ENCODE results near the gene ZDHHC3. TPM values are rescaled to one million over a fixed set of nuclear protein-coding genes. Genes with fewer than 3 reads are reported as not detected.

The ZDHHC3 gene
- total and polyA plus RNA-seq, 4 donors, result 15.4 to 43.0 (median 24.4) TPM

- WGBS, result 85% methylated on average over 3 of the region's 3 CpGs
- Histone ChIP-seq H3K9ac (ENCODE audit: low read depth in 1 of 2, low read length in 2 of 2) (no peak overlapping the region), H3K4me1 (ENCODE audit: control insufficient read depth in 4 of 4, insufficient read depth in 4 of 4, low read length in 3 of 4) (no peaks in the 10 kb centered on the region), H3K27ac (ENCODE audit: low read depth in 1 of 2, low read length in 2 of 2) (no peak overlapping the region), H3K27me3 (ENCODE audit: control insufficient read depth in 4 of 4, insufficient read depth in 4 of 4, low read length in 3 of 4) (no peaks in the 10 kb centered on the region), H3K9me3 (ENCODE audit: control insufficient read depth in 4 of 4, low read length in 3 of 4) (no peaks in the 10 kb centered on the region), H3K36me3 (ENCODE audit: control insufficient read depth in 4 of 4, insufficient read depth in 3 of 4, low read depth in 1 of 4, low read length in 3 of 4) (no peaks in the 10 kb centered on the region), H3K4me3 (ENCODE audit: low read depth in 1 of 3, low read length in 3 of 3) (no peak overlapping the region)
- DNase-seq (ENCODE audit: low spot score), result no peak
- TF ChIP-seq TAF1 (conservative IDR thresholded peaks at IDR 0.05) (no peak), JUND (IDR thresholded peaks at IDR 0.05) (no peak), MAX (IDR thresholded peaks at IDR 0.05) (no peak), ZBTB33 (IDR thresholded peaks at IDR 0.05) (no peak), REST (IDR thresholded peaks at IDR 0.05) (no peak), RAD21 (IDR thresholded peaks at IDR 0.05) (no peak), GABPA (IDR thresholded peaks at IDR 0.05 in 1 of 2, conservative IDR thresholded peaks at IDR 0.05 in 1 of 2) (no peak), SP1 (IDR thresholded peaks at IDR 0.05) (no peak)
Measured at GRCh38 chr3:44892689-44893088, 83.3 kb downstream of the ZDHHC3 start.

GRCh38 chr3:44890852-44891251, 85.1 kb downstream of the ZDHHC3 start:
- no peaks in the 10 kb centered on the region for H3K36me3 ChIP-seq (ENCODE audit: control insufficient read depth in 4 of 4, insufficient read depth in 3 of 4, low read depth in 1 of 4, low read length in 3 of 4)
- H3K4me3 ChIP-seq (ENCODE audit: low read depth in 1 of 3, low read length in 3 of 3), result no peak overlapping the region
- DNase-seq (ENCODE audit: low spot score), result no peak
- no peak overlapping the region for H3K9ac ChIP-seq (ENCODE audit: low read depth in 1 of 2, low read length in 2 of 2)
- no peak overlapping the region for H3K27ac ChIP-seq (ENCODE audit: low read depth in 1 of 2, low read length in 2 of 2)
- 71% methylated on average over 3 of the region's 3 CpGs for WGBS
- H3K27me3 ChIP-seq (ENCODE audit: control insufficient read depth in 4 of 4, insufficient read depth in 4 of 4, low read length in 3 of 4), result no peaks in the 10 kb centered on the region
- TF ChIP-seq FOXA1 (IDR thresholded peaks at IDR 0.05) (no peak), RXRA (IDR thresholded peaks at IDR 0.05) (no peak), ATF3 (IDR thresholded peaks at IDR 0.05) (no peak), GABPA (IDR thresholded peaks at IDR 0.05 in 1 of 2, conservative IDR thresholded peaks at IDR 0.05 in 1 of 2) (no peak), YY1 (IDR thresholded peaks at IDR 0.05) (no peak), ZBTB33 (IDR thresholded peaks at IDR 0.05) (no peak), HNF4G (IDR thresholded peaks at IDR 0.05) (no peak), FOXA2 (IDR thresholded peaks at IDR 0.05) (no peak), REST (IDR thresholded peaks at IDR 0.05) (no peak), MAX (IDR thresholded peaks at IDR 0.05) (no peak)
- no peaks in the 10 kb centered on the region for H3K9me3 ChIP-seq (ENCODE audit: control insufficient read depth in 4 of 4, low read length in 3 of 4)
- H3K4me1 ChIP-seq (ENCODE audit: control insufficient read depth in 4 of 4, insufficient read depth in 4 of 4, low read length in 3 of 4), result no peaks in the 10 kb centered on the region

Data from liver (tissue), 9 donors.